A549 (cell line): ENCODE results near the gene STAMBPL1. TPM values are rescaled to one million over a fixed set of nuclear protein-coding genes. Genes with fewer than 3 reads are reported as not detected.

Source experiments
- ATAC-seq, 2 experiments: fragments of 200-7000 bp in 1 of 2; fragments of >200 bp in 1 of 2; cut with Nextera tagmentation in 1 of 2; cut with Tn5 transposase in 1 of 2; 3 replicates each; pipeline versions ENCODE4 v1.8.0 to v1.9.1; 2018 to 2020; ENCODE audit warnings: mild to moderate bottlenecking in 1 of 2, moderate library complexity in 1 of 2
- CTCF ChIA-PET: fragments of 300-600 bp; sonication (Branson Sonifier 250); formaldehyde crosslinking; extraction: SDS; loops from one replicate; lab custom pipeline; 2021; ENCODE audit warnings: antibody characterized with exemption, inconsistent platforms; lab: Yijun Ruan, JAX
- POLR2A ChIA-PET: fragments of 350-600 bp; formaldehyde crosslinking; extraction: SDS; loops from one replicate; lab custom pipeline; 2021; ENCODE audit warnings: antibody characterized with exemption, inconsistent platforms; lab: Yijun Ruan, JAX
- DNase-seq, 2 experiments: peaks; one replicate each; pipeline versions ENCODE4 v3.0.0 to v3.0.0-alpha.2; 2011 to 2016; ENCODE audit warnings: low read depth in 1 of 2, low spot score in 1 of 2
- FAIRE-seq: peaks from 2 replicates; lab custom pipeline; 2011; peaks lifted over from hg19 to GRCh38; lab: Jason Lieb, UNC
- H3K27ac ChIP-seq, 2 experiments: fragments of >200 bp; sonication (Bioruptor Twin); formaldehyde crosslinking; 3 replicates each; pipeline ENCODE4 v1.5.1; 2016 to 2017
- H3K4me1 ChIP-seq: fragments of >200 bp; sonication (Bioruptor Twin); formaldehyde crosslinking; 3 replicates; pipeline ENCODE4 v1.6.1; 2016
- H3K4me2 ChIP-seq: fragments of >200 bp; sonication (Bioruptor Twin); formaldehyde crosslinking; 3 replicates; pipeline ENCODE4 v1.6.1; 2016
- H3K4me3 ChIP-seq: fragments of >200 bp; sonication (Bioruptor Twin); formaldehyde crosslinking; 3 replicates; pipeline ENCODE4 v1.5.1; 2016
- H3K9me3 ChIP-seq: fragments of >200 bp; sonication (Bioruptor Twin); formaldehyde crosslinking; 3 replicates; pipeline ENCODE4 v1.6.1; 2016
- CEBPB ChIP-seq, 2 experiments: fragments of >200 bp in 1 of 2; sonication (Bioruptor Twin) in 1 of 2; formaldehyde crosslinking in 1 of 2; IDR thresholded peaks; 2 replicates each; pipeline ENCODE4 v1.6.1; 2012 to 2016
- CTCF ChIP-seq: fragments of >200 bp; sonication (Bioruptor Twin); formaldehyde crosslinking; IDR thresholded peaks from 3 replicates; pipeline ENCODE4 v1.5.1; 2016
- E2F6 ChIP-seq: IDR thresholded peaks from 2 replicates; pipeline ENCODE4 v1.6.1; 2012; ENCODE audit warnings: low read depth, borderline replicate concordance
- EHF ChIP-seq: fragments of 250-450 bp; sonication (Bioruptor Pico); IDR thresholded peaks from 2 replicates; pipeline ENCODE4 v1.5.0; 2020; ENCODE audit warnings: mild to moderate bottlenecking
- EHMT2 ChIP-seq: fragments of 200-600 bp; sonication (generic); IDR thresholded peaks from 2 replicates; pipeline ENCODE4 v1.6.1; 2016; ENCODE audit warnings: antibody characterized with exemption, low read depth, mild to moderate bottlenecking, moderate library complexity
- FOSL2 ChIP-seq, 2 experiments: fragments of 450-650 bp in 1 of 2; fragments of >200 bp in 1 of 2; sonication (Bioruptor Twin) in 1 of 2; formaldehyde crosslinking; IDR thresholded peaks; 2 replicates each; pipeline versions ENCODE4 v1.5.0 to v1.6.1; 2016 to 2020; ENCODE audit warnings: mild to moderate bottlenecking in 1 of 2, moderate library complexity in 1 of 2
- HDAC2 ChIP-seq: fragments of 200-600 bp; sonication (generic); IDR thresholded peaks from 2 replicates; pipeline ENCODE4 v1.6.1; 2016
- HOXB13 ChIP-seq: fragments of 250-450 bp; sonication (Bioruptor Pico); IDR thresholded peaks from 2 replicates; pipeline ENCODE4 v1.5.0; 2020; ENCODE audit warnings: low read depth, mild to moderate bottlenecking, moderate library complexity
- JUN ChIP-seq, 2 experiments: fragments of >200 bp; sonication (Bioruptor Twin); formaldehyde crosslinking; IDR thresholded peaks; 2 replicates in 1 of 2; 3 replicates in 1 of 2; pipeline ENCODE4 v1.6.1; 2016 to 2017
- KDM1A ChIP-seq: fragments of 200-600 bp; sonication (generic); IDR thresholded peaks from 2 replicates; pipeline ENCODE4 v1.6.1; 2016; ENCODE audit warnings: low read depth, mild to moderate bottlenecking
- KDM5A ChIP-seq: fragments of 200-600 bp; sonication (generic); IDR thresholded peaks from 2 replicates; pipeline ENCODE4 v1.6.1; 2016; ENCODE audit warnings: antibody characterized with exemption, mild to moderate bottlenecking
- MAFK ChIP-seq: fragments of 450-650 bp; IDR thresholded peaks from 2 replicates; pipeline ENCODE4 v1.6.1; 2014; ENCODE audit not compliant: partially characterized antibody
- MAX ChIP-seq: IDR thresholded peaks from 2 replicates; pipeline ENCODE4 v1.6.1; 2012
- MYC ChIP-seq: IDR thresholded peaks from 2 replicates; pipeline ENCODE4 v1.6.1; 2012; ENCODE audit warnings: mild to moderate bottlenecking, inconsistent platforms, low read length, improper control_type of control experiment, borderline replicate concordance
- NPAS2 ChIP-seq: fragments of 250-450 bp; sonication (Bioruptor Pico); IDR thresholded peaks from 2 replicates; pipeline ENCODE4 v1.8.0; 2022; ENCODE audit warnings: mild to moderate bottlenecking, moderate library complexity, borderline replicate concordance
- NR3C1 ChIP-seq: fragments of >200 bp; sonication (Bioruptor Twin); formaldehyde crosslinking; IDR thresholded peaks from 3 replicates; pipeline ENCODE4 v1.6.1; 2017
- PBX3 ChIP-seq: IDR thresholded peaks from 2 replicates; pipeline ENCODE4 v1.6.1; 2012
- PHF8 ChIP-seq: fragments of 200-600 bp; sonication (generic); IDR thresholded peaks from 2 replicates; pipeline ENCODE4 v1.6.1; 2016; ENCODE audit warnings: low read depth, mild to moderate bottlenecking, antibody characterized with exemption, moderate library complexity, borderline replicate concordance
- POLR2A ChIP-seq: IDR thresholded peaks from 2 replicates; pipeline ENCODE4 v1.6.1; 2012; ENCODE audit warnings: mild to moderate bottlenecking, low read length
- RAD21 ChIP-seq, 2 experiments: fragments of >200 bp in 1 of 2; sonication (Bioruptor Twin) in 1 of 2; formaldehyde crosslinking in 1 of 2; IDR thresholded peaks in 1 of 2; conservative IDR thresholded peaks in 1 of 2; 2 replicates in 1 of 2; 3 replicates in 1 of 2; pipeline ENCODE4 v1.6.1; 2012 to 2018; ENCODE audit warnings: inconsistent platforms in 1 of 2
- REST ChIP-seq: fragments of 200-600 bp; sonication (generic); IDR thresholded peaks from 2 replicates; pipeline ENCODE4 v1.6.1; 2016; ENCODE audit warnings: antibody characterized with exemption, mild to moderate bottlenecking, moderate library complexity
- SMC3 ChIP-seq: fragments of >200 bp; sonication (Bioruptor Twin); formaldehyde crosslinking; IDR thresholded peaks from 3 replicates; pipeline ENCODE4 v1.6.1; 2018; ENCODE audit warnings: inconsistent platforms
- SREBF2 ChIP-seq: fragments of 450-650 bp; IDR thresholded peaks from 2 replicates; pipeline ENCODE4 v1.6.1; 2014; ENCODE audit warnings: mild to moderate bottlenecking, moderate library complexity
- TFCP2L1 ChIP-seq: fragments of 250-450 bp; sonication (Bioruptor Pico); IDR thresholded peaks from 2 replicates; pipeline ENCODE4 v1.5.0; 2021; ENCODE audit warnings: mild to moderate bottlenecking
- ZC3H11A ChIP-seq: fragments of 450-650 bp; IDR thresholded peaks from 2 replicates; pipeline ENCODE4 v1.6.1; 2014; ENCODE audit warnings: antibody characterized with exemption, mild to moderate bottlenecking
- ZNF302 ChIP-seq: fragments of 250-450 bp; sonication (Bioruptor Pico); IDR thresholded peaks from 2 replicates; pipeline ENCODE4 v1.9.0; 2021; ENCODE audit warnings: inconsistent platforms, mild to moderate bottlenecking, moderate library complexity
- ZSCAN20 ChIP-seq: fragments of 250-450 bp; sonication (Bioruptor Pico); IDR thresholded peaks from 2 replicates; pipeline ENCODE4 v1.8.0; 2022; ENCODE audit warnings: mild to moderate bottlenecking, moderate library complexity
- WGBS: methylation state at CpG from one replicate; pipeline ENCODE4 v1.1.6; 2017; ENCODE audit errors: missing lambda C conversion rate; 5-methylcytosine and 5-hydroxymethylcytosine counted together
- polyA plus RNA-seq, 4 experiments: library from polyadenylated mRNA; depleted of rRNA in 3 of 4; stranded (reverse); fragments of >200 nt; fragmentation: RNase III in 1 of 4; extraction: RNeasy Plus Mini Kit Qiagen cat#74134 plus additional on column Dnase treatment in 1 of 4; gene quantifications; 2 replicates in 3 of 4; 3 replicates in 1 of 4; pipeline ENCODE4 v1.2.3, GENCODE V29; 2011 to 2017

Gene STAMBPL1
- polyA plus RNA-seq, 2 of the 4 experiments (the other 2 are of a cell fraction): 29.0 to 32.1 TPM

GRCh38 chr10:88880282-88881076, 434 bp downstream of the STAMBPL1 start:
- Histone ChIP-seq H3K27ac (peak overlapping the region; percentile 97 to 98), H3K4me2 (peak overlapping the region; percentile 81), H3K4me3 (peak overlapping the region; percentile 49), H3K9me3 (no peaks in the 10 kb centered on the region), H3K4me1 (peaks cover 33% of the 10 kb centered on the region)
- under 1% methylated on average over 27 of the region's 84 CpGs for WGBS
- FAIRE-seq (no peak), DNase-seq (peak; percentile 69 to 86), ATAC-seq (peak; percentile 90 to 92)
- CTCF ChIA-PET: interaction anchor here (1.0 to 7.6 kb wide), 7 partner anchors 15 to 316 kb away, joined by 3 to 58 read pairs (median 5); no protein-coding TSS in a partner anchor
- POLR2A ChIA-PET: interaction anchor here (0.7 to 1.8 kb wide), 15 partner anchors 8 to 298 kb away, joined by 3 to 10 read pairs (median 5); partner anchors contain the start of genes ANKRD22 and RNLS
- no peak for TF ChIP-seq ZSCAN20 (CRISPR knock-in tag)
- no peak for TF ChIP-seq REST
- TF ChIP-seq CTCF: peak; percentile 37; the same call in 2 of the 3 replicates
- TF ChIP-seq ZC3H11A: no peak
- 0 out of 2 replicates have a peak, but pooled peaks have one; percentile 8 for TF ChIP-seq PBX3
- TF ChIP-seq MYC: peak; percentile 82
- TF ChIP-seq HDAC2: peak; percentile 66; the same call in 1 of the 2 replicates
- TF ChIP-seq MAFK: no peak
- TF ChIP-seq POLR2A: peak; percentile 53
- TF ChIP-seq MAX: peak; percentile 93
- no peak for TF ChIP-seq ZNF302 (CRISPR knock-in tag)
- TF ChIP-seq SREBF2: no peak
- TF ChIP-seq FOSL2 (IDR thresholded peaks at IDR 0.05): no peak
- 0 out of 2 replicates have a peak, but pooled peaks have one; percentile 5 for TF ChIP-seq FOSL2 (CRISPR knock-in tag; IDR thresholded peaks at IDR 0.05)
- peak; percentile 43 to 78; a peak in 3 of 5 replicates for TF ChIP-seq JUN (IDR thresholded peaks at IDR 0.05)
- TF ChIP-seq SMC3: peak; percentile 6; the same call in 1 of the 3 replicates
- TF ChIP-seq NPAS2 (CRISPR knock-in tag): no peak
- 0 out of 2 replicates have a peak, but pooled peaks have one; percentile 10 for TF ChIP-seq TFCP2L1 (CRISPR knock-in tag)
- 0 out of 5 replicates have a peak, but pooled peaks of 1 of the 2 experiments have one; percentile 13 for TF ChIP-seq RAD21 (conservative IDR thresholded peaks at IDR 0.05 in 1 of 2, IDR thresholded peaks at IDR 0.05 in 1 of 2)
- peak; percentile 68 for TF ChIP-seq PHF8
- TF ChIP-seq EHMT2: no peak
- no peak for TF ChIP-seq HOXB13 (CRISPR knock-in tag)
- TF ChIP-seq E2F6: peak; percentile 53
- no peak for TF ChIP-seq CEBPB (IDR thresholded peaks at IDR 0.05)
- no peak for TF ChIP-seq KDM5A
- no peak for TF ChIP-seq EHF
- no peak for TF ChIP-seq NR3C1
- no peak for TF ChIP-seq KDM1A
